ENCODE data around the gene NTNG1. TPM values are rescaled to one million over a fixed set of nuclear protein-coding genes. Genes with fewer than 3 reads are reported as not detected.

Gene NTNG1
- total RNA-seq, 4 donors from 2014 or later: 0.78 to 4.2 (median 2.4) TPM

GRCh38 chr1:107318932-107319331 lies 178.1 kb downstream of the NTNG1 start:
- intact Hi-C loops (cut with DNase I): no loop called here

GRCh38 chr1:107323784-107324183 lies 182.9 kb downstream of the NTNG1 start:
- no peaks in the 10 kb centered on the region for H3K4me1 ChIP-seq
- H3K36me3 ChIP-seq: no peaks in the 10 kb centered on the region
- H3K27me3 ChIP-seq: no peaks in the 10 kb centered on the region
- intact Hi-C loops (cut with DNase I): no loop called here
- no peaks in the 10 kb centered on the region for H3K9me3 ChIP-seq
- no peak overlapping the region for H3K27ac ChIP-seq (replicated peaks in 1 of 4)
- no peak for DNase-seq (ENCODE audit: extremely low spot score)
- 75% methylated on average over 3 of the region's 3 CpGs for WGBS
- TF ChIP-seq EP300 (IDR thresholded peaks at IDR 0.05) (no peak), POLR2A (IDR thresholded peaks at IDR 0.05; ENCODE audit: low read depth) (no peak), CTCF (IDR thresholded peaks at IDR 0.05) (no peak), POLR2AphosphoS5 (IDR thresholded peaks at IDR 0.05) (no peak)
- no peak overlapping the region for H3K4me3 ChIP-seq

More at GRCh38 chr1:107318932-107319331, 178.1 kb downstream of the NTNG1 start:
- Histone ChIP-seq H3K27ac (replicated peaks in 1 of 4) (no peak overlapping the region), H3K27me3 (no peaks in the 10 kb centered on the region), H3K36me3 (no peaks in the 10 kb centered on the region), H3K9me3 (no peaks in the 10 kb centered on the region), H3K4me1 (no peaks in the 10 kb centered on the region), H3K4me3 (no peak overlapping the region)
- 96% methylated on average over 2 of the region's 2 CpGs for WGBS
- no peak for DNase-seq (ENCODE audit: extremely low spot score)
- no peak for TF ChIP-seq CTCF (IDR thresholded peaks at IDR 0.05)

GRCh38 chr1:107326824-107327445 lies 186.1 kb downstream of the NTNG1 start:
- no peak overlapping the region for H3K4me3 ChIP-seq
- DNase-seq (ENCODE audit: extremely low spot score): no peak
- H3K27ac ChIP-seq (replicated peaks in 1 of 4): no peak overlapping the region
- no peaks in the 10 kb centered on the region for H3K36me3 ChIP-seq
- intact Hi-C loops (cut with DNase I): no loop called here
- no peak for TF ChIP-seq POLR2AphosphoS5 (IDR thresholded peaks at IDR 0.05)
- no peak for TF ChIP-seq CTCF (IDR thresholded peaks at IDR 0.05)
- no peak for TF ChIP-seq EP300 (IDR thresholded peaks at IDR 0.05)
- TF ChIP-seq POLR2A (IDR thresholded peaks at IDR 0.05; ENCODE audit: low read depth): no peak
- WGBS: 55% methylated on average over 2 of the region's 2 CpGs
- H3K9me3 ChIP-seq: no peaks in the 10 kb centered on the region
- no peaks in the 10 kb centered on the region for H3K4me1 ChIP-seq
- no peaks in the 10 kb centered on the region for H3K27me3 ChIP-seq

- no peak overlapping the region for H3K4me3 ChIP-seq
- DNase-seq (ENCODE audit: extremely low spot score): no peak
- H3K27me3 ChIP-seq: no peaks in the 10 kb centered on the region
- H3K4me1 ChIP-seq: no peaks in the 10 kb centered on the region
- no peak overlapping the region for H3K27ac ChIP-seq (replicated peaks in 1 of 4)
- H3K36me3 ChIP-seq: no peaks in the 10 kb centered on the region
- intact Hi-C loops (cut with DNase I): no loop called here
- 98% methylated on average over 1 of the region's 1 CpG for WGBS
- H3K9me3 ChIP-seq: no peaks in the 10 kb centered on the region
- no peak for TF ChIP-seq EP300 (IDR thresholded peaks at IDR 0.05)
- no peak for TF ChIP-seq POLR2AphosphoS5 (IDR thresholded peaks at IDR 0.05)
- no peak for TF ChIP-seq CTCF (IDR thresholded peaks at IDR 0.05)
- TF ChIP-seq POLR2A (IDR thresholded peaks at IDR 0.05; ENCODE audit: low read depth): no peak
Measured at GRCh38 chr1:107327446-107327845, 186.6 kb downstream of the NTNG1 start.

- WGBS: 92% methylated on average over 5 of the region's 5 CpGs
- Histone ChIP-seq H3K27ac (replicated peaks in 1 of 4) (no peak overlapping the region), H3K9me3 (no peaks in the 10 kb centered on the region), H3K36me3 (no peaks in the 10 kb centered on the region), H3K27me3 (no peaks in the 10 kb centered on the region), H3K4me1 (no peaks in the 10 kb centered on the region), H3K4me3 (no peak overlapping the region)
- TF ChIP-seq POLR2AphosphoS5 (IDR thresholded peaks at IDR 0.05) (no peak), POLR2A (IDR thresholded peaks at IDR 0.05; ENCODE audit: low read depth) (no peak), CTCF (IDR thresholded peaks at IDR 0.05) (no peak), EP300 (IDR thresholded peaks at IDR 0.05) (no peak)
- intact Hi-C loops (cut with DNase I): no loop called here
- DNase-seq (ENCODE audit: extremely low spot score): no peak
Measured at GRCh38 chr1:107328087-107328486, 187.2 kb downstream of the NTNG1 start.

Measured in esophagus muscularis mucosa (tissue), 4 donors.